H9 (cell line): Measurements from ENCODE around the gene YY1. TPM values are rescaled to one million over a fixed set of nuclear protein-coding genes. Genes with fewer than 3 reads are reported as not detected.

Experiments
- DNase-seq: peaks from one replicate; pipeline ENCODE4 v3.0.0-alpha.2; 2017
- H2AFZ ChIP-seq: one replicate; pipeline ENCODE4 v1.6.1; 2013; ENCODE audit warnings: mild to moderate bottlenecking, low read length, control low read depth, moderate library complexity
- H2AK5ac ChIP-seq: 2 replicates; pipeline ENCODE4 v1.6.1; 2013; ENCODE audit warnings: low read length, control low read depth, mixed read lengths; ENCODE audit not compliant: insufficient read length
- H2BK120ac ChIP-seq: one replicate; pipeline ENCODE4 v1.6.1; 2013; ENCODE audit warnings: low read depth, mild to moderate bottlenecking, low read length, control low read depth, inconsistent platforms; ENCODE audit not compliant: poor library complexity, severe bottlenecking
- H2BK12ac ChIP-seq: 2 replicates; pipeline ENCODE4 v1.6.1; 2013; ENCODE audit warnings: low read length, control low read depth, mixed read lengths, low read depth; ENCODE audit not compliant: insufficient read length
- H2BK15ac ChIP-seq: 2 replicates; pipeline ENCODE4 v1.6.1; 2013; ENCODE audit warnings: low read depth, low read length, control low read depth
- H2BK20ac ChIP-seq: one replicate; pipeline ENCODE4 v1.6.1; 2013; ENCODE audit warnings: low read depth, mild to moderate bottlenecking, low read length, control low read depth, inconsistent platforms; ENCODE audit not compliant: poor library complexity, severe bottlenecking
- H2BK5ac ChIP-seq: 2 replicates; pipeline ENCODE4 v1.6.1; 2013; ENCODE audit warnings: low read length, control low read depth, mixed read lengths; ENCODE audit not compliant: insufficient read length
- H3K14ac ChIP-seq: 2 replicates; pipeline ENCODE4 v1.6.1; 2013; ENCODE audit warnings: low read length, control low read depth; ENCODE audit not compliant: insufficient read depth
- H3K18ac ChIP-seq: 2 replicates; pipeline ENCODE4 v1.6.1; 2013; ENCODE audit warnings: low read depth, mild to moderate bottlenecking, mixed read lengths, low read length, control low read depth; ENCODE audit not compliant: insufficient read length
- H3K23ac ChIP-seq: 2 replicates; pipeline ENCODE4 v1.6.1; 2013; ENCODE audit warnings: low read length, control low read depth, mixed read lengths, low read depth; ENCODE audit not compliant: insufficient read length
- H3K23me2 ChIP-seq: 2 replicates; pipeline ENCODE4 v1.6.1; 2013; ENCODE audit warnings: low read depth, mild to moderate bottlenecking, mixed read lengths, low read length, control low read depth; ENCODE audit not compliant: insufficient read length, poor library complexity, severe bottlenecking
- H3K27ac ChIP-seq: 2 replicates; pipeline ENCODE4 v1.5.1; 2013; ENCODE audit warnings: low read length, control low read depth, mixed read lengths, low read depth; ENCODE audit not compliant: insufficient read length
- H3K27me3 ChIP-seq: 2 replicates; pipeline ENCODE4 v1.6.1; 2013; ENCODE audit warnings: low read length, control low read depth, inconsistent platforms; ENCODE audit not compliant: insufficient read depth
- H3K4ac ChIP-seq: 2 replicates; pipeline ENCODE4 v1.6.1; 2013; ENCODE audit warnings: low read depth, mild to moderate bottlenecking, control low read depth, inconsistent platforms, low read length, moderate library complexity
- H3K4me1 ChIP-seq: 2 replicates; pipeline ENCODE4 v1.6.1; 2013; ENCODE audit warnings: low read length, control low read depth, inconsistent platforms; ENCODE audit not compliant: insufficient read depth
- H3K4me2 ChIP-seq: 2 replicates; pipeline ENCODE4 v1.6.1; 2013; ENCODE audit warnings: low read length, control low read depth, mixed read lengths; ENCODE audit not compliant: insufficient read length, insufficient read depth
- H3K56ac ChIP-seq: 2 replicates; pipeline ENCODE4 v1.6.1; 2013; ENCODE audit warnings: low read depth, mild to moderate bottlenecking, mixed read lengths, low read length, control low read depth; ENCODE audit not compliant: insufficient read length
- H3K79me1 ChIP-seq: 2 replicates; pipeline ENCODE4 v1.6.1; 2013; ENCODE audit warnings: low read depth, mild to moderate bottlenecking, moderate library complexity, low read length, control low read depth, inconsistent platforms; ENCODE audit not compliant: insufficient read depth, poor library complexity, severe bottlenecking
- H3K79me2 ChIP-seq: 2 replicates; pipeline ENCODE4 v1.6.1; 2013; ENCODE audit warnings: low read length, control low read depth, inconsistent platforms; ENCODE audit not compliant: insufficient read depth
- H3K9ac ChIP-seq: 2 replicates; pipeline ENCODE4 v1.6.1; 2013; ENCODE audit warnings: low read length, control low read depth, mixed read lengths; ENCODE audit not compliant: insufficient read length; ENCODE audit errors: extremely low read depth
- H3K9me3 ChIP-seq: one replicate; pipeline ENCODE4 v1.6.1; 2013; ENCODE audit warnings: low read depth, low read length, inconsistent platforms; ENCODE audit not compliant: control insufficient read depth
- H3T11ph ChIP-seq: one replicate; pipeline ENCODE4 v1.6.1; 2013; ENCODE audit warnings: mild to moderate bottlenecking, low read length, control low read depth, inconsistent platforms
- H4K20me1 ChIP-seq: one replicate; pipeline ENCODE4 v1.6.1; 2013; ENCODE audit not compliant: control insufficient read depth, insufficient read length, insufficient read depth
- H4K5ac ChIP-seq: 2 replicates; pipeline ENCODE4 v1.6.1; 2013; ENCODE audit warnings: low read depth, mild to moderate bottlenecking, mixed read lengths, low read length, control low read depth; ENCODE audit not compliant: insufficient read length
- H4K8ac ChIP-seq: replicated peaks from 2 replicates; pipeline ENCODE4 v1.6.1; 2013; ENCODE audit warnings: low read length, control low read depth, mixed read lengths, low read depth; ENCODE audit not compliant: insufficient read length
- H4K91ac ChIP-seq: 2 replicates; pipeline ENCODE4 v1.6.1; 2013; ENCODE audit warnings: low read depth, mild to moderate bottlenecking, moderate library complexity, mixed read lengths, low read length, control low read depth; ENCODE audit not compliant: insufficient read length
- H3K27ac Mint-ChIP-seq, 3 experiments: 2 replicates in 2 of 3; 3 replicates in 1 of 3; pipeline ENCODE4 v1.8.0; 2020 to 2021; ENCODE audit warnings: mixed read lengths in 3 of 3, mild to moderate bottlenecking in 1 of 3, moderate library complexity in 1 of 3
- H3K27me3 Mint-ChIP-seq: 2 replicates; pipeline ENCODE4 v1.8.0; 2021; ENCODE audit warnings: low read depth, mild to moderate bottlenecking, moderate library complexity, mixed read lengths
- H3K36me3 Mint-ChIP-seq, 3 experiments: 2 replicates in 2 of 3; 3 replicates in 1 of 3; pipeline ENCODE4 v1.8.0; 2020 to 2021; ENCODE audit warnings: low read depth in 3 of 3, mixed read lengths in 3 of 3; ENCODE audit not compliant: insufficient read depth in 1 of 3
- H3K4me1 Mint-ChIP-seq, 2 experiments: 2 replicates each; pipeline ENCODE4 v1.8.0; 2020; ENCODE audit warnings: mixed read lengths in 2 of 2
- H3K4me3 Mint-ChIP-seq, 2 experiments: 2 replicates in 1 of 2; 3 replicates in 1 of 2; pipeline ENCODE4 v1.8.0; 2020 to 2021; ENCODE audit warnings: mild to moderate bottlenecking in 2 of 2, mixed read lengths in 2 of 2, moderate library complexity in 1 of 2
- H3K9me3 Mint-ChIP-seq, 2 experiments: 2 replicates in 1 of 2; 3 replicates in 1 of 2; pipeline ENCODE4 v1.8.0; 2020; ENCODE audit warnings: mild to moderate bottlenecking in 2 of 2, mixed read lengths in 2 of 2, moderate library complexity in 1 of 2
- CTCF ChIP-seq: fragments of 200-600 bp; sonication (generic); conservative IDR thresholded peaks from 3 replicates; pipeline ENCODE4 v1.8.0; 2021; ENCODE audit warnings: antibody characterized with exemption, mild to moderate bottlenecking
- WGBS: extraction: QIAGEN DNeasy Blood & Tissue Kit; methylation state at CpG from one replicate; pipeline ENCODE4 v1.1.7; 2013; ENCODE audit warnings: missing lambda C conversion rate, low lambda C conversion rate, mixed read lengths; ENCODE audit not compliant: insufficient read length; ENCODE audit errors: extremely low coverage; 5-methylcytosine and 5-hydroxymethylcytosine counted together
- total RNA-seq: library from RNA; stranded (reverse); gene quantifications from 2 replicates; pipeline ENCODE4 v1.2.1, GENCODE V29; 2021

YY1 gene
- total RNA-seq, 1 experiment from 2014 or later, result 103 TPM

- H3K4me1 ChIP-seq, result no peaks in the 10 kb centered on the region; the same call in 1 of the 2 replicates
- H3K79me1 ChIP-seq, result peaks cover 3% of the 10 kb centered on the region
- no peak overlapping the region for H4K8ac ChIP-seq
- H3K27me3 ChIP-seq, result no peaks in the 10 kb centered on the region
- no peak overlapping the region for H2BK15ac ChIP-seq
- no peak overlapping the region for H4K5ac ChIP-seq
- H2AFZ ChIP-seq, result no peak overlapping the region
- no peak overlapping the region for H3K27ac ChIP-seq
- no peak overlapping the region for H4K91ac ChIP-seq
- H3K56ac ChIP-seq, result no peak overlapping the region
- no peaks in the 10 kb centered on the region for H3K9me3 ChIP-seq
- peaks cover 27 to 35% of the 10 kb centered on the region in 2 experiments for H3K4me1 Mint-ChIP-seq
- H3K9me3 Mint-ChIP-seq, result no peaks in the 10 kb centered on the region; a peak in 2 of 5 replicates
- H4K20me1 ChIP-seq, result peaks cover 4% of the 10 kb centered on the region
- peak overlapping the region; percentile 75 for H3K4me2 ChIP-seq
- no peak for DNase-seq
- H2BK12ac ChIP-seq, result no peak overlapping the region
- H2BK20ac ChIP-seq, result no peak overlapping the region
- H3K79me2 ChIP-seq, result peaks cover 8% of the 10 kb centered on the region; the same call in 1 of the 2 replicates
- no peak for TF ChIP-seq CTCF
- H3K23me2 ChIP-seq, result peaks cover 16% of the 10 kb centered on the region
- no peak overlapping the region for H2BK5ac ChIP-seq
- no peak overlapping the region for H3K23ac ChIP-seq
- WGBS, result no CpG with 5 or more reads among the region's 4 CpGs
- H2AK5ac ChIP-seq, result no peak overlapping the region
- no peak overlapping the region for H3K4ac ChIP-seq
- peaks cover 18 to 26% (median 26%) of the 10 kb centered on the region in 3 experiments for H3K36me3 Mint-ChIP-seq
- H3K27me3 Mint-ChIP-seq, result peaks cover 1% of the 10 kb centered on the region
- H3K4me3 Mint-ChIP-seq, result peak overlapping the region; percentile 26 to 56; a peak in 4 of 5 replicates
- no peak overlapping the region for H3K14ac ChIP-seq
- no peak overlapping the region for H3K9ac ChIP-seq
- H3K27ac Mint-ChIP-seq, result peak overlapping the region in 1 of 3 experiments; percentile 17; a peak in 1 of 7 replicates
- no peak overlapping the region for H2BK120ac ChIP-seq
- H3K18ac ChIP-seq, result no peak overlapping the region
- no peak overlapping the region for H3T11ph ChIP-seq
These were observed 65.0 kb downstream of the YY1 start for GRCh38 chr14:100303925-100304324.
